A549 (cell line): ENCODE data around the gene RBP7.

Experiments
- CHD2 ChIP-seq: fragments of 150-350 bp; IDR thresholded peaks from 2 replicates; pipeline ENCODE4 v1.6.1; 2014; ENCODE audit warnings: low read length; ENCODE audit not compliant: partially characterized antibody
- CTCF ChIP-seq: fragments of >200 bp; sonication (Bioruptor Twin); formaldehyde crosslinking; IDR thresholded peaks from 3 replicates; pipeline ENCODE4 v1.5.1; 2016
- EHMT2 ChIP-seq: fragments of 200-600 bp; sonication (generic); IDR thresholded peaks from 2 replicates; pipeline ENCODE4 v1.6.1; 2016; ENCODE audit warnings: antibody characterized with exemption, low read depth, mild to moderate bottlenecking, moderate library complexity
- EP300 ChIP-seq, 2 experiments: fragments of >200 bp; sonication (Bioruptor Twin); formaldehyde crosslinking; IDR thresholded peaks; 2 replicates in 1 of 2; 3 replicates in 1 of 2; pipeline ENCODE4 v1.6.1; 2016 to 2017
- HDAC2 ChIP-seq: fragments of 200-600 bp; sonication (generic); IDR thresholded peaks from 2 replicates; pipeline ENCODE4 v1.6.1; 2016
- JUN ChIP-seq, 2 experiments: fragments of >200 bp; sonication (Bioruptor Twin); formaldehyde crosslinking; IDR thresholded peaks; 2 replicates in 1 of 2; 3 replicates in 1 of 2; pipeline ENCODE4 v1.6.1; 2016 to 2017
- JUNB ChIP-seq: fragments of >200 bp; sonication (Bioruptor Twin); formaldehyde crosslinking; IDR thresholded peaks from 2 replicates; pipeline ENCODE4 v1.6.1; 2016
- MAFK ChIP-seq: fragments of 450-650 bp; IDR thresholded peaks from 2 replicates; pipeline ENCODE4 v1.6.1; 2014; ENCODE audit not compliant: partially characterized antibody
- PHF8 ChIP-seq: fragments of 200-600 bp; sonication (generic); IDR thresholded peaks from 2 replicates; pipeline ENCODE4 v1.6.1; 2016; ENCODE audit warnings: low read depth, mild to moderate bottlenecking, antibody characterized with exemption, moderate library complexity, borderline replicate concordance
- POLR2A ChIP-seq: IDR thresholded peaks from 2 replicates; pipeline ENCODE4 v1.6.1; 2012; ENCODE audit warnings: mild to moderate bottlenecking, low read length
- SMC3 ChIP-seq: fragments of >200 bp; sonication (Bioruptor Twin); formaldehyde crosslinking; IDR thresholded peaks from 3 replicates; pipeline ENCODE4 v1.6.1; 2018; ENCODE audit warnings: inconsistent platforms
- ZSCAN20 ChIP-seq: fragments of 250-450 bp; sonication (Bioruptor Pico); IDR thresholded peaks from 2 replicates; pipeline ENCODE4 v1.8.0; 2022; ENCODE audit warnings: mild to moderate bottlenecking, moderate library complexity
- TF ChIP-seq, protein P1 (sequence below): IDR thresholded peaks from 2 replicates; pipeline ENCODE4 v1.6.1; 2012

GRCh38 chr1:9996624-9997582, at the start of gene RBP7:
- TF ChIP-seq CTCF (no peak), HDAC2 (no peak), POLR2A (no peak), EHMT2 (no peak), PHF8 (no peak), MAFK (no peak), CHD2 (no peak), EP300 (IDR thresholded peaks at IDR 0.05) (no peak), ZSCAN20 (CRISPR knock-in tag) (no peak), JUNB (no peak), SMC3 (no peak), JUN (IDR thresholded peaks at IDR 0.05) (no peak)
- TF ChIP-seq, protein P1, sequence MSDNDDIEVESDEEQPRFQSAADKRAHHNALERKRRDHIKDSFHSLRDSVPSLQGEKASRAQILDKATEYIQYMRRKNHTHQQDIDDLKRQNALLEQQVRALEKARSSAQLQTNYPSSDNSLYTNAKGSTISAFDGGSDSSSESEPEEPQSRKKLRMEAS, result no peak
